ENCODE data around the gene LRRK2.
"Not testable (repeated sequence)": the region's sequence is repeated elsewhere in the genome, so short reads cannot be mapped to it uniquely, and the experiment has no call there.

Gene LRRK2

GRCh38 chr12:40215982-40216381 lies 8.8 kb upstream of the LRRK2 start:
- DNase-seq, result no peak

- no peak for DNase-seq
Measured at GRCh38 chr12:40216516-40217288, 8.1 kb upstream of the LRRK2 start.

GRCh38 chr12:40219760-40220159 lies 5.0 kb upstream of the LRRK2 start:
- DNase-seq, result no peak

GRCh38 chr12:40222247-40222646 lies 2.5 kb upstream of the LRRK2 start:
- DNase-seq, result no peak

- no peak for DNase-seq
Measured at GRCh38 chr12:40223646-40224045, 1.2 kb upstream of the LRRK2 start.

GRCh38 chr12:40225337-40225983 lies 663 bp downstream of the LRRK2 start:
- no peak for DNase-seq

- no peak for DNase-seq
Measured at GRCh38 chr12:40225984-40226602, 1.3 kb downstream of the LRRK2 start.

GRCh38 chr12:40226705-40227104 lies 1.9 kb downstream of the LRRK2 start:
- DNase-seq, result no peak

- DNase-seq, result no peak
Measured at GRCh38 chr12:40227447-40227846, 2.6 kb downstream of the LRRK2 start.

GRCh38 chr12:40228727-40229126 lies 3.9 kb downstream of the LRRK2 start:
- no peak for DNase-seq

GRCh38 chr12:40229690-40230651 lies 5.2 kb downstream of the LRRK2 start:
- no peak for DNase-seq

- no peak for DNase-seq
Measured at GRCh38 chr12:40232602-40233001, 7.8 kb downstream of the LRRK2 start.

- no peak for DNase-seq
Measured at GRCh38 chr12:40233741-40234367, 9.1 kb downstream of the LRRK2 start.

GRCh38 chr12:40236357-40236850 lies 11.6 kb downstream of the LRRK2 start:
- DNase-seq, result no peak

- DNase-seq, result no peak
Measured at GRCh38 chr12:40238266-40238902, 13.6 kb downstream of the LRRK2 start.

- no peak for DNase-seq
Measured at GRCh38 chr12:40238979-40239378, 14.2 kb downstream of the LRRK2 start.

- DNase-seq, result no peak
Measured at GRCh38 chr12:40240779-40241178, 16.0 kb downstream of the LRRK2 start.

GRCh38 chr12:40241741-40242140 lies 16.9 kb downstream of the LRRK2 start:
- DNase-seq, result no peak

- DNase-seq, result not testable (repeated sequence)
Measured at GRCh38 chr12:40244526-40245156, 19.8 kb downstream of the LRRK2 start.

- no peak for DNase-seq
Measured at GRCh38 chr12:40248034-40248433, 23.2 kb downstream of the LRRK2 start.

- DNase-seq, result no peak
Measured at GRCh38 chr12:40248585-40249297, 23.9 kb downstream of the LRRK2 start.
